Neuronal stem cell (in vitro differentiated cells): Measurements from ENCODE around the gene NECAP2.

ENCODE experiments used
- DNase-seq: peaks from one replicate; pipeline ENCODE4 v3.0.0-alpha.2; 2013; ENCODE audit warnings: low spot score
- H2AFZ ChIP-seq: one replicate; pipeline ENCODE4 v1.6.1; 2013; ENCODE audit warnings: mild to moderate bottlenecking, low read length, inconsistent platforms
- H2AK5ac ChIP-seq: 2 replicates; pipeline ENCODE4 v1.6.1; 2013; ENCODE audit warnings: low read depth, mild to moderate bottlenecking, inconsistent platforms, low read length, moderate library complexity, mixed read lengths
- H2BK120ac ChIP-seq: 2 replicates; pipeline ENCODE4 v1.6.1; 2013; ENCODE audit warnings: low read depth, mild to moderate bottlenecking, inconsistent platforms, low read length, moderate library complexity, mixed read lengths
- H2BK12ac ChIP-seq: one replicate; pipeline ENCODE4 v1.6.1; 2013; ENCODE audit warnings: low read length, inconsistent platforms
- H2BK15ac ChIP-seq: 2 replicates; pipeline ENCODE4 v1.6.1; 2013; ENCODE audit warnings: mild to moderate bottlenecking, low read length, inconsistent platforms, mixed read lengths
- H2BK5ac ChIP-seq: one replicate; pipeline ENCODE4 v1.6.1; 2013; ENCODE audit warnings: inconsistent platforms, mild to moderate bottlenecking, low read length, moderate library complexity
- H3K14ac ChIP-seq: one replicate; pipeline ENCODE4 v1.6.1; 2013; ENCODE audit warnings: low read length, inconsistent platforms
- H3K18ac ChIP-seq: 2 replicates; pipeline ENCODE4 v1.6.1; 2013; ENCODE audit warnings: low read length, inconsistent platforms
- H3K23ac ChIP-seq: 2 replicates; pipeline ENCODE4 v1.6.1; 2013; ENCODE audit warnings: low read depth, mild to moderate bottlenecking, mixed read lengths, low read length, inconsistent platforms; ENCODE audit not compliant: poor library complexity
- H3K27ac ChIP-seq: replicated peaks from 3 replicates; pipeline ENCODE4 v1.5.1; 2013; ENCODE audit warnings: low read length, inconsistent platforms
- H3K27me3 ChIP-seq, 3 experiments: 2 replicates each; pipeline ENCODE4 v1.6.1; 2013; ENCODE audit warnings: low read length in 3 of 3, mild to moderate bottlenecking in 2 of 3, inconsistent platforms in 1 of 3, low read depth in 1 of 3, mixed read lengths in 1 of 3, moderate library complexity in 1 of 3; ENCODE audit not compliant: control insufficient read depth in 3 of 3, insufficient read depth in 3 of 3
- H3K36me3 ChIP-seq, 2 donors: replicated peaks in 1 of 2; 2 replicates each; pipeline ENCODE4 v1.6.1; 2013; ENCODE audit warnings: low read length in 2 of 2; ENCODE audit not compliant: control insufficient read depth in 2 of 2, insufficient read depth in 2 of 2
- H3K4ac ChIP-seq: 2 replicates; pipeline ENCODE4 v1.6.1; 2013; ENCODE audit warnings: inconsistent platforms, mild to moderate bottlenecking, low read length, moderate library complexity
- H3K4me1 ChIP-seq, 2 donors: 1 replicate in 1 of 2; 2 replicates in 1 of 2; pipeline ENCODE4 v1.6.1; 2013; ENCODE audit warnings: low read length in 2 of 2, low read depth in 1 of 2; ENCODE audit not compliant: control insufficient read depth in 2 of 2, insufficient read depth in 1 of 2
- H3K4me2 ChIP-seq: one replicate; pipeline ENCODE4 v1.6.1; 2013; ENCODE audit warnings: mild to moderate bottlenecking, low read length, inconsistent platforms; ENCODE audit not compliant: insufficient read depth, poor library complexity, severe bottlenecking
- H3K4me3 ChIP-seq, 2 donors: 2 replicates each; pipeline ENCODE4 v1.5.1; 2013; ENCODE audit warnings: low read length in 2 of 2, mild to moderate bottlenecking in 2 of 2, inconsistent platforms in 1 of 2, moderate library complexity in 1 of 2
- H3K79me1 ChIP-seq: one replicate; pipeline ENCODE4 v1.6.1; 2013; ENCODE audit warnings: low read depth, mild to moderate bottlenecking, inconsistent platforms, low read length, moderate library complexity
- H3K9ac ChIP-seq: one replicate; pipeline ENCODE4 v1.6.1; 2013; ENCODE audit warnings: mild to moderate bottlenecking, low read depth, low read length, inconsistent platforms; ENCODE audit not compliant: poor library complexity
- H3K9me3 ChIP-seq, 2 donors: replicated peaks in 1 of 2; 2 replicates each; pipeline versions ENCODE3 to v1.6.1; 2013; ENCODE audit warnings: low read length in 2 of 2, mild to moderate bottlenecking in 2 of 2, inconsistent platforms in 1 of 2, low read depth in 1 of 2, mixed read lengths in 1 of 2, moderate library complexity in 1 of 2; ENCODE audit not compliant: control insufficient read depth in 2 of 2, insufficient read depth in 1 of 2
- H4K8ac ChIP-seq: one replicate; pipeline ENCODE4 v1.6.1; 2013; ENCODE audit warnings: low read depth, mild to moderate bottlenecking, inconsistent platforms, low read length, moderate library complexity
- H4K91ac ChIP-seq: one replicate; pipeline ENCODE4 v1.6.1; 2013; ENCODE audit warnings: low read length, low read depth, mild to moderate bottlenecking, inconsistent platforms; ENCODE audit not compliant: poor library complexity
- WGBS, 2 donors: extraction: QIAGEN DNeasy Blood & Tissue Kit; methylation state at CpG; one replicate each; pipeline ENCODE4 v1.1.7; 2013; ENCODE audit warnings: missing lambda C conversion rate in 2 of 2, mixed read lengths in 1 of 2; ENCODE audit not compliant: insufficient read length in 2 of 2, insufficient replicate concordance in 1 of 2; ENCODE audit errors: extremely low coverage in 2 of 2; 5-methylcytosine and 5-hydroxymethylcytosine counted together

Gene NECAP2

DNA sequence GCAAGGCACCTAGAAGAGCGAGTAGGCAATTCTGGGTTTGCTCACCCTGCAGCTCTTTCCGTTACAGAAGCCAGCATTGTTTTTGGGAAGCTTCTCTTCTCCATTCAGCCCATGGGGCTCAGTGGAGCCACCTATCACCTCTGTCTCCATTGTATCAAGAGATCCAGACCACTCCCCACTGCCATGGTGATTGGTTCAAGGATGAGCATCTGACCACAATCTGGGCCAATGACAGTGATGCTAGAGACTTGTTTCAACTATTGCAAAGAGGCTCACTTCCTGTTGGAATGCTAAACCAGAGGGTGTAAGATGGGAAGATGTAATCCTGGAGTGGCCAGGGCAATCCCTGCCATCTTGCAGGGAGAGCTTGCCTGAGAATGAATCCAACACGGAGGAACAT, 9.9 kb upstream of the NECAP2 start:
- H3K79me1 ChIP-seq: no peaks in the 10 kb centered on the region
- H3K4ac ChIP-seq: no peak overlapping the region
- no peak overlapping the region for H2BK120ac ChIP-seq
- no CpG with 5 or more reads among the region's 3 CpGs for WGBS, 2 donors
- no peak overlapping the region for H2AK5ac ChIP-seq
- no peak overlapping the region for H4K8ac ChIP-seq
- peaks cover 0 to 3% (median 0%) of the 10 kb centered on the region in 3 experiments for H3K27me3 ChIP-seq
- no peak overlapping the region for H3K9ac ChIP-seq
- H3K4me3 ChIP-seq: no peak overlapping the region
- no peak for DNase-seq
- H2BK12ac ChIP-seq: no peak overlapping the region
- no peak overlapping the region for H2BK5ac ChIP-seq
- peak overlapping the region; percentile 82 for H2AFZ ChIP-seq
- no peak overlapping the region for H4K91ac ChIP-seq
- no peak overlapping the region for H3K27ac ChIP-seq
- no peak overlapping the region for H3K23ac ChIP-seq
- no peak overlapping the region for H3K4me2 ChIP-seq
- H3K36me3 ChIP-seq: no peaks in the 10 kb centered on the region
- H3K9me3 ChIP-seq: no peaks in the 10 kb centered on the region
- H3K4me1 ChIP-seq: peaks cover 0 to 1% of the 10 kb centered on the region in 2 donors
- H3K18ac ChIP-seq: peak overlapping the region; percentile 13
- H2BK15ac ChIP-seq: no peak overlapping the region
- H3K14ac ChIP-seq: no peak overlapping the region

DNA sequence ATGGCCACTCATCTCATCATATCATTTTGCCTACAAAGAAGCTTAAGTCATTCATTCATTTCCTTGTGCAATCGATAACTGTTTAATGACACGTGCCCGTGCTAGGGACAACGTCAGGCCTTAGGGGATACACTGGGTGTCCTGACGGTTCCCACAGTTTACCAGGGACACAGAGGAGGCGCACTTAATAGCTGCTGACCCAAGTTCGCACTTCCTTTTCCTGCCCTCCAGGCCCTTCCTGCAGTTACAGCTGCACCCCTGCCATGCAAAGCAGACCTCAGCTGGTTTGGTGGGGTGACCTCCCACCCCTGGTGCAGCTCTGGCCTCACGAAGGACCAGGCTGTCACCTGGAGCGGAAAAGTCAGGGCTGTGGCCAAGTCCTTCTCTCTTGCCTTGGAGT, 7.5 kb upstream of the NECAP2 start:
- no CpG with 5 or more reads among the region's 9 CpGs for WGBS, 2 donors
- no peak overlapping the region for H3K4me2 ChIP-seq
- peak overlapping the region; percentile 45 for H2AFZ ChIP-seq
- no peak overlapping the region for H3K14ac ChIP-seq
- H3K9me3 ChIP-seq: no peaks in the 10 kb centered on the region
- no peak overlapping the region for H2BK15ac ChIP-seq
- H3K4me1 ChIP-seq: peaks cover 0 to 1% of the 10 kb centered on the region in 2 donors
- no peak overlapping the region for H3K9ac ChIP-seq
- H2BK12ac ChIP-seq: no peak overlapping the region
- no peak overlapping the region for H2BK5ac ChIP-seq
- no peaks in the 10 kb centered on the region for H3K36me3 ChIP-seq
- no peak overlapping the region for H3K4ac ChIP-seq
- H3K23ac ChIP-seq: no peak overlapping the region
- H2AK5ac ChIP-seq: no peak overlapping the region
- H3K27me3 ChIP-seq: no peaks in the 10 kb centered on the region
- H3K18ac ChIP-seq: no peak overlapping the region
- no peak overlapping the region for H4K91ac ChIP-seq
- no peak overlapping the region for H3K27ac ChIP-seq
- no peaks in the 10 kb centered on the region for H3K79me1 ChIP-seq
- no peak overlapping the region for H2BK120ac ChIP-seq
- DNase-seq: no peak
- no peak overlapping the region for H3K4me3 ChIP-seq
- no peak overlapping the region for H4K8ac ChIP-seq

- no CpG with 5 or more reads among the region's 4 CpGs for WGBS, 2 donors
- no peak overlapping the region for H2BK5ac ChIP-seq
- no peak overlapping the region for H2AFZ ChIP-seq
- H3K36me3 ChIP-seq: no peaks in the 10 kb centered on the region
- no peak overlapping the region for H3K4me2 ChIP-seq
- no peak overlapping the region for H4K8ac ChIP-seq
- no peak overlapping the region for H3K9ac ChIP-seq
- peaks cover 0 to 1% of the 10 kb centered on the region in 2 donors for H3K4me1 ChIP-seq
- no peak overlapping the region for H3K14ac ChIP-seq
- no peak overlapping the region for H2BK12ac ChIP-seq
- no peak overlapping the region for H3K23ac ChIP-seq
- no peak overlapping the region for H2AK5ac ChIP-seq
- H3K79me1 ChIP-seq: no peaks in the 10 kb centered on the region
- no peaks in the 10 kb centered on the region for H3K27me3 ChIP-seq
- H3K4me3 ChIP-seq: no peak overlapping the region
- H3K9me3 ChIP-seq: no peaks in the 10 kb centered on the region
- H3K4ac ChIP-seq: no peak overlapping the region
- no peak for DNase-seq
- no peak overlapping the region for H3K27ac ChIP-seq
- H3K18ac ChIP-seq: no peak overlapping the region
- no peak overlapping the region for H4K91ac ChIP-seq
- no peak overlapping the region for H2BK15ac ChIP-seq
- no peak overlapping the region for H2BK120ac ChIP-seq
Measured at GRCh38 chr1:16434007-16434406, 6.5 kb upstream of the NECAP2 start.

DNA sequence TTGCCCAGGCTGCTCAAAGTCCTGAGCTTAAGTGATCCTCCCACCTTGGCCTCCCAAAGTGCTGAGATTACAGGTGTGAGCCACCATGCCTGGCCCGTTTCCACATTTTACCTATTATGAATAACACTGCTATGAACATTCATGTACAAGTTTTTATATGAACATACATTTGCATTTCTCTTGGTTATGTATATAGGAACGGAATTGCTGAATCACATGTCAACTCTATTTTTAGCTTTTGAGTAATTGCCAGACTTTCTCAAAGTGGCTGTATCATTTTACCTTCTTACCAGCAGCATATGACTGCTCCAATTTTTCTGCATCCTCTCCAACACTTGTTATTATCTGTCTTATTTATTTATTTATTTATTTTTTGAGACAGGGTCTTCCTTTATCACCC, 6.0 kb upstream of the NECAP2 start:
- Histone ChIP-seq H3K4ac (no peak overlapping the region), H3K4me3 (no peak overlapping the region), H3K9ac (no peak overlapping the region), H2BK15ac (no peak overlapping the region), H2AK5ac (no peak overlapping the region), H3K27me3 (no peaks in the 10 kb centered on the region), H4K8ac (no peak overlapping the region), H3K27ac (no peak overlapping the region), H3K14ac (no peak overlapping the region), H2BK12ac (no peak overlapping the region), H3K36me3 (no peaks in the 10 kb centered on the region), H3K9me3 (no peaks in the 10 kb centered on the region), H3K4me2 (no peak overlapping the region), H3K18ac (no peak overlapping the region), H3K79me1 (no peaks in the 10 kb centered on the region), H2BK5ac (no peak overlapping the region), H2BK120ac (no peak overlapping the region), H2AFZ (no peak overlapping the region), H3K23ac (no peak overlapping the region), H3K4me1 (peaks cover 0 to 1% of the 10 kb centered on the region in 2 donors), H4K91ac (no peak overlapping the region)
- no peak for DNase-seq
- WGBS, 2 donors: no CpG with 5 or more reads among the region's 2 CpGs
